DOHH2 (cell line): ENCODE measurements around the gene PPP2R5A.

Experiments used
- H3F3A ChIP-seq: fragments of 200-600 bp; sonication (generic), shearing (Covaris generic); 2 replicates; pipeline ENCODE4 v1.6.0; 2016; ENCODE audit warnings: antibody characterized with exemption, mild to moderate bottlenecking; ENCODE audit not compliant: control insufficient read depth, insufficient read depth
- H3K27ac ChIP-seq: fragments of 200-600 bp; sonication (generic); 2 replicates; pipeline ENCODE4 v1.5.1; 2014; ENCODE audit warnings: low read depth, mild to moderate bottlenecking, low read length, moderate library complexity
- H3K27me3 ChIP-seq: fragments of 200-600 bp; sonication (generic); 2 replicates; pipeline ENCODE4 v1.6.1; 2014; ENCODE audit warnings: mild to moderate bottlenecking, low read length, mixed read lengths; ENCODE audit not compliant: control insufficient read depth
- H3K36me3 ChIP-seq: fragments of 200-600 bp; sonication (generic); 2 replicates; pipeline ENCODE4 v1.6.1; 2014; ENCODE audit warnings: mild to moderate bottlenecking, low read length, moderate library complexity, mixed read lengths; ENCODE audit not compliant: control insufficient read depth
- H3K4me1 ChIP-seq: fragments of 200-600 bp; sonication (generic); 2 replicates; pipeline ENCODE4 v1.6.1; 2014; ENCODE audit warnings: mild to moderate bottlenecking, low read length, mixed read lengths; ENCODE audit not compliant: control insufficient read depth
- H3K4me2 ChIP-seq: fragments of 200-600 bp; sonication (generic); 2 replicates; pipeline ENCODE4 v1.6.0; 2014; ENCODE audit warnings: mild to moderate bottlenecking, low read length, moderate library complexity
- H3K4me3 ChIP-seq: fragments of 200-600 bp; sonication (generic); 2 replicates; pipeline ENCODE4 v1.5.1; 2014; ENCODE audit warnings: mild to moderate bottlenecking, low read length, mixed read lengths
- H3K79me2 ChIP-seq: fragments of 200-600 bp; sonication (generic); 2 replicates; pipeline ENCODE4 v1.6.1; 2014; ENCODE audit warnings: mild to moderate bottlenecking, low read length, mixed read lengths; ENCODE audit not compliant: control insufficient read depth
- H3K9me2 ChIP-seq: fragments of 200-600 bp; sonication (generic); replicated peaks from 2 replicates; pipeline ENCODE4 v1.6.1; 2014; ENCODE audit warnings: mild to moderate bottlenecking, low read length, mixed read lengths; ENCODE audit not compliant: control insufficient read depth
- H3K9me3 ChIP-seq: fragments of 200-600 bp; sonication (generic); 2 replicates; pipeline ENCODE4 v1.6.1; 2014; ENCODE audit warnings: antibody characterized with exemption, low read length, mixed read lengths; ENCODE audit not compliant: control insufficient read depth, insufficient read depth
- H4K20me1 ChIP-seq: fragments of 200-600 bp; sonication (generic); 2 replicates; pipeline ENCODE4 v1.6.0; 2014; ENCODE audit warnings: low read depth, mild to moderate bottlenecking, antibody characterized with exemption, low read length, moderate library complexity; ENCODE audit not compliant: control insufficient read depth, insufficient read depth
- CTCF ChIP-seq: fragments of 200-600 bp; sonication (generic); IDR thresholded peaks from one replicate; pipeline ENCODE4 v1.5.1; 2014; ENCODE audit warnings: antibody characterized with exemption, mild to moderate bottlenecking, low read depth, low read length; ENCODE audit not compliant: poor library complexity, severe bottlenecking
- EZH2phosphoT487 ChIP-seq: fragments of 200-600 bp; sonication (generic); IDR thresholded peaks from 2 replicates; pipeline ENCODE4 v1.6.1; 2017; ENCODE audit warnings: borderline replicate concordance, mild to moderate bottlenecking, antibody characterized with exemption, low read length, moderate library complexity, mixed read lengths

Gene PPP2R5A

GRCh38 chr1:212284332-212284743 lies 872 bp upstream of the PPP2R5A start:
- Histone ChIP-seq H3K4me3 (peak overlapping the region; percentile 83), H3F3A (0 out of 2 replicates have a peak, but pooled peaks cover 2% of the 10 kb centered on the region), H4K20me1 (no peaks in the 10 kb centered on the region), H3K9me3 (no peaks in the 10 kb centered on the region), H3K4me2 (peak overlapping the region; percentile 94), H3K27me3 (no peaks in the 10 kb centered on the region), H3K79me2 (peaks cover 36% of the 10 kb centered on the region), H3K27ac (peak overlapping the region; percentile 77), H3K9me2 (no peaks in the 10 kb centered on the region), H3K4me1 (peaks cover 24% of the 10 kb centered on the region), H3K36me3 (peaks cover 18% of the 10 kb centered on the region)
- TF ChIP-seq CTCF, result no peak
- TF ChIP-seq EZH2phosphoT487, result no peak

GRCh38 chr1:212285685-212286555 lies 710 bp downstream of the PPP2R5A start:
- no peaks in the 10 kb centered on the region for H3K27me3 ChIP-seq
- peak overlapping the region; percentile 83 for H3K4me3 ChIP-seq
- peak overlapping the region; percentile 74 for H3K4me2 ChIP-seq
- TF ChIP-seq EZH2phosphoT487 (no peak), CTCF (no peak)
- H3K36me3 ChIP-seq, result peaks cover 18% of the 10 kb centered on the region
- H3K27ac ChIP-seq, result peak overlapping the region; percentile 73
- no peaks in the 10 kb centered on the region for H3K9me2 ChIP-seq
- H3F3A ChIP-seq, result 0 out of 2 replicates have a peak, but pooled peaks cover 14% of the 10 kb centered on the region
- H3K79me2 ChIP-seq, result peaks cover 51% of the 10 kb centered on the region
- no peaks in the 10 kb centered on the region for H3K9me3 ChIP-seq
- H3K4me1 ChIP-seq, result peaks cover 38% of the 10 kb centered on the region
- no peaks in the 10 kb centered on the region for H4K20me1 ChIP-seq

GRCh38 chr1:212286556-212287131 lies 1.4 kb downstream of the PPP2R5A start:
- TF ChIP-seq CTCF (no peak), EZH2phosphoT487 (no peak)
- Histone ChIP-seq H3K79me2 (peaks cover 59% of the 10 kb centered on the region), H3K4me1 (peaks cover 45% of the 10 kb centered on the region)

More at GRCh38 chr1:212286556-212287131, 1.4 kb downstream of the PPP2R5A start:
- peak overlapping the region; percentile 83 for H3K4me3 ChIP-seq
- H3K27me3 ChIP-seq, result no peaks in the 10 kb centered on the region
- no peaks in the 10 kb centered on the region for H4K20me1 ChIP-seq
- H3K9me3 ChIP-seq, result no peaks in the 10 kb centered on the region
- no peaks in the 10 kb centered on the region for H3K9me2 ChIP-seq
- 0 out of 2 replicates have a peak, but pooled peaks cover 14% of the 10 kb centered on the region for H3F3A ChIP-seq
- peaks cover 18% of the 10 kb centered on the region for H3K36me3 ChIP-seq
- peak overlapping the region; percentile 73 for H3K27ac ChIP-seq
- peak overlapping the region; percentile 74 for H3K4me2 ChIP-seq
